HG02610 (cell line): ENCODE data around the gene MAPK8IP3.
"Not testable (repeated sequence)": the region's sequence is repeated elsewhere in the genome, so short reads cannot be mapped to it uniquely, and the experiment has no call there.

ENCODE experiments used
- ATAC-seq: cut with Tn5 transposase; IDR thresholded peaks from one replicate; pipeline ENCODE4 v1.9.1; 2021; ENCODE audit warnings: mild to moderate bottlenecking, moderate library complexity; ENCODE audit not compliant: unreplicated experiment

Gene MAPK8IP3

GRCh38 chr16:1732071-1732470, 26.1 kb downstream of the MAPK8IP3 start:
- no peak for ATAC-seq

GRCh38 chr16:1732551-1732987, 26.6 kb downstream of the MAPK8IP3 start:
- ATAC-seq, result not testable (repeated sequence)

GRCh38 chr16:1734123-1734522, 28.1 kb downstream of the MAPK8IP3 start:
- ATAC-seq, result no peak

GRCh38 chr16:1734816-1735215, 28.8 kb downstream of the MAPK8IP3 start:
- no peak for ATAC-seq

GRCh38 chr16:1740234-1740633, 34.2 kb downstream of the MAPK8IP3 start:
- no peak for ATAC-seq

- ATAC-seq, result no peak
Observed at GRCh38 chr16:1740781-1741490, 34.9 kb downstream of the MAPK8IP3 start.

- no peak for ATAC-seq
Observed at GRCh38 chr16:1741553-1742165, 35.7 kb downstream of the MAPK8IP3 start.

- no peak for ATAC-seq
Observed at GRCh38 chr16:1743376-1744337, 37.7 kb downstream of the MAPK8IP3 start.

GRCh38 chr16:1744338-1744840, 38.4 kb downstream of the MAPK8IP3 start:
- no peak for ATAC-seq

GRCh38 chr16:1745181-1745899, 39.3 kb downstream of the MAPK8IP3 start:
- no peak for ATAC-seq

GRCh38 chr16:1745900-1746692, 40.1 kb downstream of the MAPK8IP3 start:
- ATAC-seq, result no peak

- no peak for ATAC-seq
Observed at GRCh38 chr16:1746693-1747195, 40.7 kb downstream of the MAPK8IP3 start.

- ATAC-seq, result no peak
Observed at GRCh38 chr16:1747934-1748333, 41.9 kb downstream of the MAPK8IP3 start.

GRCh38 chr16:1749152-1750117, 43.4 kb downstream of the MAPK8IP3 start:
- no peak for ATAC-seq

- ATAC-seq, result no peak
Observed at GRCh38 chr16:1751946-1752345, 46.0 kb downstream of the MAPK8IP3 start.

GRCh38 chr16:1752853-1753252, 46.9 kb downstream of the MAPK8IP3 start:
- no peak for ATAC-seq

GRCh38 chr16:1754204-1754603, 48.2 kb downstream of the MAPK8IP3 start:
- ATAC-seq, result no peak

- no peak for ATAC-seq
Observed at GRCh38 chr16:1757714-1758461, 51.9 kb downstream of the MAPK8IP3 start.
